HG03342 (cell line): ENCODE results near the gene TSKS.

Source experiments
- ATAC-seq: cut with Tn5 transposase; IDR thresholded peaks from one replicate; pipeline ENCODE4 v1.9.1; 2021; ENCODE audit warnings: mild to moderate bottlenecking, moderate library complexity; ENCODE audit not compliant: unreplicated experiment

Gene TSKS

GRCh38 chr19:49795615-49796014 is 32.5 kb upstream of the TSKS start:
- no peak for ATAC-seq

- ATAC-seq: no peak
These were observed 30.4 kb upstream of the TSKS start for GRCh38 chr19:49793561-49793840.

- no peak for ATAC-seq
These were observed 29.9 kb upstream of the TSKS start for GRCh38 chr19:49792829-49793560.

GRCh38 chr19:49791776-49792445 is 28.8 kb upstream of the TSKS start:
- no peak for ATAC-seq

- ATAC-seq: no peak
These were observed 27.8 kb upstream of the TSKS start for GRCh38 chr19:49790866-49791265.

- ATAC-seq: no peak
These were observed 25.8 kb upstream of the TSKS start for GRCh38 chr19:49788857-49789256.

GRCh38 chr19:49787746-49788145 is 24.6 kb upstream of the TSKS start:
- no peak for ATAC-seq

- no peak for ATAC-seq
These were observed 23.3 kb upstream of the TSKS start for GRCh38 chr19:49786376-49786820.

GRCh38 chr19:49782515-49782914 is 19.4 kb upstream of the TSKS start:
- no peak for ATAC-seq

- ATAC-seq: no peak
These were observed 18.3 kb upstream of the TSKS start for GRCh38 chr19:49781394-49781793.

- ATAC-seq: no peak
These were observed 17.8 kb upstream of the TSKS start for GRCh38 chr19:49780861-49781260.

GRCh38 chr19:49779731-49780555 is 16.8 kb upstream of the TSKS start:
- ATAC-seq: no peak

- no peak for ATAC-seq
These were observed 13.3 kb upstream of the TSKS start for GRCh38 chr19:49776371-49776764.

- no peak for ATAC-seq
These were observed 12.8 kb upstream of the TSKS start for GRCh38 chr19:49775742-49776370.

GRCh38 chr19:49774969-49775368 is 11.9 kb upstream of the TSKS start:
- no peak for ATAC-seq

- no peak for ATAC-seq
These were observed 10.7 kb upstream of the TSKS start for GRCh38 chr19:49773663-49774350.

- no peak for ATAC-seq
These were observed 9.8 kb upstream of the TSKS start for GRCh38 chr19:49772850-49773432.

GRCh38 chr19:49771674-49772139 is 8.6 kb upstream of the TSKS start:
- no peak for ATAC-seq

- no peak for ATAC-seq
These were observed 7.4 kb upstream of the TSKS start for GRCh38 chr19:49770529-49770928.

- ATAC-seq: no peak
These were observed 5.0 kb upstream of the TSKS start for GRCh38 chr19:49767967-49768581.
